ENCODE results near the gene SLC16A2.
A peak's percentile ranks its signal among the peaks of the same experiment; 100 is the strongest.

The SLC16A2 gene

DNA sequence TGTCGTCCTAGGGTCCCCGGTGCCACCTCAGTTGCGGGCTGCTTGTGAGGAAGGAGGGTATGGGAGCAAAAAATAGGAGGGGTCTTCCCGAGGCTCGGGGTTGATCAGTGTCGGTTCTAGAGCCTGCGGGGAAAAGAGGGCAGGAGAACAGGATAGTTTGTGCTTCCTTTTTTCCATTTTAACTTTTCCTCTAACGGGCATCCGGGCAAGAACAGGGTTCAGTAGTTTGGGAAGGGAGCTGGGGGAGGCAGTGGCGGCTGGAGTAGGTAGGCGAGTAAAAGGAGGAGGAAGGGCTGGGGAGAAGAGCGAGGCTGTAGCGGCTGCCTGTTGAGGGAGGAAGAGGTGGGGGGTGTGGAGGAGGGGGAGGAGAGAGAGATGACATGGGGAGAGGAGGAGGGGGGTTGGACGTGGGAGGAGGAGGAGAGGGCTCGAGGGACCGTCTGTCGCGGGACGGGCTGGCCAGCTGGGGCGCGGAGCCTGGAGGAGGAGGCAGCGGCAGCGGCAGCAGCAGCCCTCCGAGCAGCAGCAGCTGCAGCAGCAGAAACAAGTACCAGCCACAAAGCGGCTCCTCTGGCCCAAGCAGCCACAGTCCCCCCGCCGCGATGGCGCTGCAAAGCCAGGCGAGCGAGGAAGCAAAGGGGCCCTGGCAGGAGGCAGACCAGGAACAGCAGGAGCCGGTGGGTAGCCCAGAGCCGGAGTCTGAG lies at the start of gene SLC16A2:
TSS of gene SLC16A2 (plus strand) at position 458 of the 704 bp plus-strand sequence. CDS start at position 603, 145 bp downstream.
- peak in 1 of 2 donors; percentile 8 for DNase-seq (ENCODE audit: low read depth in 2 of 2)

DNA sequence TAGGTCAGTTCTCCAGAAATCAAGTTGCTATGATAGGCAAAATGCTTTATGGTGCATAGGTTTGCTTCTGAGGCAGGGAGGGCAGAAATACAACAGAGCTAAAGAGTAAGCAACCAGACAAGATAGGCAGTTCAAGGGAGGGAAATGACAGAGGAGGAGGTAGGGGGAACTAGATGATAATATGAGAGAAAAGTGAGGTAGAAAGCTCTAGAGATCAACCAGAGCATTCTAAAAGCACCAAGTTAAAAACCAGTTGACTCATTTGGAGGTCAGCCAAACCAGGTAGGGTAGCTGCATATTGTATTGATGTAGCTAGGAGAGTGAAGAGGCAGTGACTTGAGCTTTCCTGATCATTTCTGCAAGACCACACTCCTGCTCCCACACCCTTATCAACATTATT lies 49.0 kb upstream of the SLC16A2 start:
- no peak for DNase-seq (ENCODE audit: low read depth in 2 of 2)

DNA sequence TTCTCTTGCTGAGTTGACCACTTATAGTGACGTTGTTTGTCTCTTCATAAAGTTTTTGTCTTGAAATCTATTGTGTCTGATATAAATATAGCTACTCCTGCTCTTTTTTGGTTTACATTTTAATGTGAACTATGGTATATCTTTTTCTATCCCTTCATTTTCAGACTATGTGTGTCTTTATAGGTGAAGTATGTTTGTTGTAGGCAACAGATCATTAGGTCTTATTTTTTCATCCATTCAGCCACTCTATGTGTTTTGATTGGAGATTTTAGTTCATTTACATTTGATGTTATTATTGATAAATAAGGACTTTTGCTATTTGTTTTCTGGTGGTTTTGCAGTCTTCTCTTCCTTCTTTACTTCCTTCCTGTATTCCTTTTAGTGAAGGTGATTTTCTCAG lies 44.0 kb upstream of the SLC16A2 start:
- DNase-seq (ENCODE audit: low read depth in 2 of 2), result no peak

DNA sequence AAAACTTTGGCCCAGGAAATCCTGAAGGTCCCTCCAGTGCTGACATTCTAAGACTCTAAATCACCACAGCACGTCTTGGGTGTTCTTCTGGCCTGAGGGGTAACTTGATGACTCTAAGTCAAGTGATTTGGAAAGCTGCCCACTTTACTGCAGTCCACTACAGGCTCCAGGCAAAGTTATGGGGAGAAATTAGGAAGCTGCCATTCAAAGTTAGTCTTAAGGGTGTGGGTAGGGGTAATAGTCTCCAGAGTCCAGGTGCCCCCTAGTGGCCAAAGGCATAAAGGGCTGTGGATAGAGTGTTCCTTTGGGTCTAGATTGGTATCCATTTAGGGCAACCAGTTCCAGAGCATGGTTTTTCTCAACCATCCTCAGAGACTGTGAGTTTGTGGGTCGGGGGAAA lies 38.7 kb upstream of the SLC16A2 start:
- DNase-seq (ENCODE audit: low read depth in 2 of 2), result peak; percentile 4 to 23

DNA sequence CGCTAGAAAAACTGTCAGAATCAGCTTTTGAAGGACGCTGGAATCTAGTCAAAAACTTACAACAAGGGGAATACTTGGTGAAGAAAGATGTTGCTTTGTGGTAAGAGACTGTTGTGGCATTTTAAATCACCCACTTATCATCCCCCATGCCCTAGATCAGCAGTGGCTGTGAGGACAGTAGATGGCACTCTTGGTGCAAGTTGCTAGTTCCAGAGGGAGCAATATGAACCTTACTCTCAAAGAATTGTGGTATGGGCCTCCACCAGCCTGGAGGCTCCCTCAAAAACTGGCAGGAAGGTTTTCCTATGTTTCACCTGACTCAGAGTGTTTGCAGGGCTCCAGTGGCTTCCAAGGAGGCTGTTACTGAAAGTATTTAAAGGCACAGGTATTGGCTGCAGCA lies 37.7 kb upstream of the SLC16A2 start:
- DNase-seq (ENCODE audit: low read depth in 2 of 2), result peak in 1 of 2 donors; percentile 4

DNA sequence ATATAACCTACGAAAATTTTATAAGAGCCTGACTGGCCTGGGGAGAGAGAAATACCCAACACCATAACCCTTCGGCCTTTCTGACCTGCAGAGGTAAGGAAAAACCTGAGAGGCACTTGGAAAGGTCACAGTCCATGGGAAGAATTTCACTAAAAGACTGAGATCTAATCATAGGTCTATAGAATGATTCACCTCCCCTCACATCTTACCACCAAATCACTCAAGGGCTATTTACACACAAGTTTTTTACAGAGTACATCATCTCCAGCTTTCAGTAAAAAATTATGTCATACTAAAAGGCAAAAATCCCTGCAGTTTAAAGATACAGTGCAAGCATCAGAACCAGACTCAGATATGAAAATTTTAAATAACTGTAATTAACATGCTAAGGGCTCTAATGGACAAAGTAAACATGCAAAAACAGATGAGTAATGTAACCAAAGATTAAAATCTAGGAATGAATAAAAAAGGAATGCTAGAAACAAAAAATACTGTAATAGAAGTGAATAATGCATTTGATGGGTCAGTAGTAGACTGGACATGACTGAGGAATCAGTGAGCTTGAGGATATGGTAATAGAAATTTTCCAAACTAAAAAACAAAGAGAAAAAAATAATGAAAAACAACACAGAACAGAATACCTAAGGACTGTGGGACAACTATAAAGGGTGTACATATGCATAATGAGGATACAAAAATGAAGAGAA lies 32.1 kb upstream of the SLC16A2 start:
- no peak for DNase-seq (ENCODE audit: low read depth in 2 of 2)

DNA sequence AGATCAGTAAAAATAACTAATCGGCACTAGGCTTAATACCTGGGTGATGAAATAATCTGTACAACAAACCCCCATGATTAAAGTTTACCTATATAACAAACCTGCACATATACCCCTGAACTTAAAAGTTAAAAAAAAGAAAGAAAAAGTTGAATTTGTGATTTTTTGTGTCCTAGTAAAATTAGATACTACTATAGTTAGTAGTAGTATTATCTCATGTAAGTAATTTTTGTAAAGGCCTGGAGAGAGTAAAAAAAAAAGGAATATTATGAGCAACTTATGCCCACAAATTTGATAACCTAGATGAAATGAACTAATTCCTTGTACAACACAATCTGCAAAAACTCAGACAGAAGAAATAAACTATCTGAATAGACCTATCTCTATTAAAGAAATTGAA lies 25.7 kb upstream of the SLC16A2 start:
- DNase-seq (ENCODE audit: low read depth in 2 of 2), result no peak

DNA sequence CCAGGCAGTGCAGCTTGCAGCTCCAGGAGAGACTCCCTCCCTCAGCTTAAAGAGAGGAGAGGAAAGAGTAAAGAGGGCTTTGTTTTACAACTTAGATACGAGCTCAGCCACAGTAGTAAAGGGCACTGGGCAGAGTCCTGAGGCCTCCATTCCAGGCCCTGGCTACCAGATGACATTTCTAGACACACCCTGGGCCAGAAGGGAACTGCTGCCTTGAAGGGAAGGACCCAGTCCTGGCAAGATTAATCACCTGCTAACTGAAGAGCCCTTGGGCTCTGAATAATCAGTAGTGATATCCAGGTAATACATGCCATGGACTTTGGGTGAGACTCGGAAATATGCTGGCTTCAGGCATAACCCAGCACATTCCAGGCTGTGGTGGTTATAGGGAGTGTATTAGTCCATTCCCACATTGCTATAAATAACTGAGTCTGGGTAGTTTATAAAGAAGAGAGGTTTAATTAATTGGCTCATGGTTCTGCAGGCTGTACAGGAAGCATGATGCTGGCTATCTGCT lies 15.3 kb upstream of the SLC16A2 start:
- DNase-seq (ENCODE audit: low read depth in 2 of 2), result no peak

DNA sequence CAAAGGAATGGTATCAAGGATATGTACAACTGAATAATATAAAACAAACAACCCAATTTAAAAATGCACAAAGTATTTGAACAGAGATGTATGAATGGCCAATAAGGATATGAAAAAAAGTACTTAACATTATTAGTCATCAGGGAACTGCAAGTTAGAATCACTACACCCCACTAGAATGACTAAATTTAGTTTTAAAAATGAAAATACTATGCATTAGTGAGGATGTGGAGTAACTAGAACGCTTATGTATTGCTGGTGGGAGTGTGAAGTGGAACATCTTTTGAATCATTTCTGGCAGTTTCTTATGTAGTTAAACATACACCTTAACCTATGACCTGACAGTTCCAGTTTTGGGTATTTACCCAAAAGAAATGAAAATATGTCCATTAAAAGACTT lies 13.0 kb upstream of the SLC16A2 start:
- DNase-seq (ENCODE audit: low read depth in 2 of 2), result no peak

DNA sequence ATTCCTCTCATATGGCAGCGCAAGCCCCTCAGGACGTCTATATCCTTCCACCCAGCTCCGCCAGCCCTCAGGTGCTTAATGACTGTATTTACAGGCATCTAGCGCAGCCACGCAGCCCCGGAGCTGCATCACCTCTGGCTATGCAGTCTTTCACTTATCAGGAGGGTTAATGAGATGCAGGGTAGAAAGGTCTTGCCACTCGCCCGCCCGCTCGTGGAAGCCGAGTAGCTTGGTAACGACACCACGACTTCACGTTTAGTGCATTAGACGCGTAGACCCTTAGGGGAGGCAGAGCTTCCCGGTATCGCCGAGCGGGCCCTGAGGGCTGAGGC lies 1.5 kb upstream of the SLC16A2 start:
- no peak for DNase-seq (ENCODE audit: low read depth in 2 of 2)

DNA sequence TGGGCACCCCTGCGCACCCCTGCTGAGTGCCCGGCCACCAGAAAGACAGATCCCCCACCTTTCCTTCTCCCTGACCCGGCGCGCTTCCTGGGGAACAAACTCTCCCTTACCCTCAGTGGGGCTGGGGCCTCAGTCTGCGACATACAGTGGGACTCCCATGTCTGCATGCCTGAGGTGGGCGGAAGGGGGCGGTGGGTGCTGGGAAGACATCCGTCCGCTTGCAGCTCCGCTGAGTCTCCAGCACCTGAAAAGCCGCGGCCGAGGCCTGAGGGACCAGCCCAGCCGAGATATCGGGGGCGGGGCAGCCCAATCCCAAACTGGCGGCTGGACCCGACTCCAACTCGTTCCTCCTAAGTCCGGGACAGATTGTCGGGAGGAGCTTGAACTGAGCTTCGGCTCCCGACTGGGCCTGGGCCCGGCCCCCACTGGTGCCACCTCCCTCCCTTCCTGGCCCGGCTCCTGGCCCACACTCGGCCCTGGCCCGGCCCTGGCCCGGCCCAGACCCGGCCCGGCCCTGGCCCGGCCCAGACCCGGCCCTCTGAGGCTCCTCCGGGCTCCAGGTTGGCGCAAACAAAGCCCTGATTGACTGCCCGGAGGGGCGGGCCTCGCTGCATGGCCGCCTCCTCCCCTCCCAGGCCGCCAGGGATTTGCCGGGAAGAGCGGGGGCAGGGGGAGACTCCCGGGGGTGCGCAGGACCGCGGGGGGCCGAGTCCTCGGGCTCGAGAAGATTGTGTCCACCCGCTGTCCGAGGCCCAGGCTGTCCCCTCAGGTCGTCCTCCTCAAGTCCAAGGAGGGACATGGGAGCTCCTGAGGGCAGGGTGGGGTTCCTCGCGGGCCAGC lies 877 bp upstream of the SLC16A2 start:
- no peak for DNase-seq (ENCODE audit: low read depth in 2 of 2)

DNA sequence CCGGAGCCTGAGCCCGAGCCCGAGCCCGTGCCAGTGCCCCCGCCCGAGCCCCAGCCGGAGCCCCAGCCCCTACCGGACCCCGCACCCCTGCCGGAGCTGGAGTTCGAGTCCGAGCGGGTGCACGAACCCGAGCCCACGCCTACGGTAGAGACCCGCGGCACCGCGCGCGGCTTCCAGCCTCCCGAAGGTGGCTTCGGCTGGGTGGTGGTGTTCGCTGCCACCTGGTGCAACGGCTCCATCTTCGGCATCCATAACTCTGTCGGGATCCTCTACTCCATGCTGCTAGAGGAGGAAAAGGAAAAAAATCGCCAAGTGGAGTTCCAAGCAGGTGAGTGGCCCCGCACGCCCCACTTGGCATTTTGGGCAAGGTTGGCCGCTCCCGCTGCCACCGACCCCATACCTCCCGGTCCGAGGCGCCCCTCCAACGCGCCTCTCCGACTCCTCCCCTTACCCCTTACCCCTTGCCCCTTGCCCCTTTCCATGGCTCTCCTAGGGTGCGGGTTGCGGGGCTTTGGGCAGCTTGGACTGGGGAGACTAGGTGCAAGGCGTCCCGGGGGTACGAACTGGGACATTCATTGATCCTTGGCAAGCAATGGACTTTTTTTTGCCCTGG lies 553 bp downstream of the SLC16A2 start:
- peak in 1 of 2 donors; percentile 2 for DNase-seq (ENCODE audit: low read depth in 2 of 2)

DNA sequence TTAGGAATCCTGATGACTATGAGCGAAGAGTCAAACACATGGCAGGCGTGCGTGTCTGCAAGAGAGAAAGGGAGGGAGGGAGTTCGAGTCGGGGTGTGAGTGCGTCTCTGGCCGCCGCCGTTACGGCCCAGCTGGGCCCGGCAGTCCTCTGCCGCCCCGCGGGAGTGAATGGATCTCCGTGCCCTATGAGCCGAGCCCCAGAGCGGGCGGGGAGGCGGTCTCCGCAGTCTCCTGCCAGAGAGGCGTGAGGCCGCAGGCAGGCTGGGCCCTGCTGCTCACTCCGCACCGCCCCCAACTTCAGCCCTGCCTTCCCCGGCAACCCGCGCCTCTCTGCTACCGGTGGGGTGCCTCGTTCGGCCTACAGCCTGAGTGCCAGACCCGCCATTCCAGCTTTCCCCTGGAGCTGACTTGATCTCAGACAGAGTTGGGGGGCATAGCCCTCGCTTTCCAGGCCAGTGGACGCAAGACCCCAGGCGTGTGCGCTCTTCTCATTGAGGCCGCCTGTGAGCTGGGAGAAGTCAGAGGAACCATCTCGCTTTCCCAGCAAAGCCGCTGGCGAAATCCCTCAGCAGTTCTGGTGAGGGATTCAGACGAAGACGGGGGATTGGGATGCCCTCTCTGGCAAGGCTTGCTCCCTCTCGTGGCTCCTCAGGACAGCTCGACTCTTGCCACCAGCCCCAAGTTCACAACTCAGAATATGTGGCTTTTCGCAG lies 1.4 kb downstream of the SLC16A2 start:
- DNase-seq (ENCODE audit: low read depth in 2 of 2), result no peak

DNA sequence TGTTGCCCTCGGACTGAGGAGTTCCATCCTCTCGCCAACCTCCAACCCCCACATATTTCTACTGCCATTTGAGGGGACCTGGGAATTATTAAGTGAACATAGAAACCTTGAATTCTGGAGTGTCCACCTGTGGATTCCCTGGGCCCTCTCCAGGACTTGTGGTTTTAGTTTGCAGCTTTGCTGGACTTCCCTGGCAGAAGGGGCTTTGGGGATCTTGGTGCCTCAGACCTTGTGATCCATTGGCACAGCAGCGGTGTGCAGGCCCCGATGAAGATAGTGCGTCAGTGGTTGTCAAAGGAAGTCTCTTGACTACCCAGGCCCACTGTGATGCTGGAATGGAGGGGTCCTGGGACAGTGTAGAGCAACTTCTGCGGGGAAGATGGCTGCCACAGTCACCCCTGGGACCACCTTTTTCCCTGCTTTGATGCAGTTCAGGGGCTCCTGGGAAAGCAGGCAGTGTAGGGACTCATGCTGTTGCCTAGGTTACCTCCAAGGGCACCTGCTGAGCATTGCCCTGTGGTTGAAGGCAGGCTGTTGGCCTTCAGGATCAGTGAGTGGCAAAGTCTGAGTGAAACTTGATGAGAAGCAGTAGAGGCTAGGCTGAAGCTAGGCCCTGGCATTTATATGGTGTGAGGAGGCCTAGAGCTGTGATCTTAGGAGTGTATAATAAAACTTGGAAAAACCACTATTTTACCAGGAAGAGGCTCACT lies 2.2 kb downstream of the SLC16A2 start:
- DNase-seq (ENCODE audit: low read depth in 2 of 2), result no peak

DNA sequence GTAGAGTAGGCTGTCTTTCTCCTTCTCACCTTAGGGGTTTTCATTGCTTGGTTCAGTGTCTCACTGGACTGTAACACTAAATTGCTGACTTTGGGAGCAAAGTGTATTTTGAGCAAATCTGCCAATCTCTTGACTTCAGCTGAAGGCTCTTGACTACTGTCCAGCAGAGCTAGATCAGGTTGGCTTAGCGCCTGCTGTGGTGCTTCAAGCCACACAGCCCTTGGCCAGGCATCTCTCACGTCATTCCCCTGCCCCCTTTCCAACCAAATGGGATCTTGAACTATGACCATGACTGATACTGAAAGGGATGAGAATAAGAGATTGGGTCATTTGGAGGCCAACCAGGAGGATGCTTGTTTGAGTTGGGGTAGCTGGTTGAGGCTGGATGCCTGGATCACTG lies 4.8 kb downstream of the SLC16A2 start:
- no peak for DNase-seq (ENCODE audit: low read depth in 2 of 2)

DNA sequence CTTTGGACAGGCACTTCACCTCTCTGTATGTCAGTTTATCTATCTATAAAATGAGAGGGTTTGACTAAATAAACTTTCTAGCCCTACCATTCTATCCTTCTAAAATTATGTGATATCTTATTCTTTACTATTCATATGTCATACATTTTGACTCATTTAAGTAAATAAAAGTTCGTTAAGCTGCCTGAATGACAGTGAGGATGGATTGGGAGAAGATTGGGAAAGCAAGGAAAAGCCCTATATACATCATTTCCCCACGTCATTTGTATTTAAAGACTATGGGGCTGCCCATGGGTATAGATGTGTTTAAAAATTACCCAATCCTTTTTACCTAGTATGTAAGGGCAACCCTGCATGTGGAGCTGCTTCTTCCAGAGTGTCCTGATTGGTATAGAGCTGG lies 5.3 kb downstream of the SLC16A2 start:
- no peak for DNase-seq (ENCODE audit: low read depth in 2 of 2)

DNA sequence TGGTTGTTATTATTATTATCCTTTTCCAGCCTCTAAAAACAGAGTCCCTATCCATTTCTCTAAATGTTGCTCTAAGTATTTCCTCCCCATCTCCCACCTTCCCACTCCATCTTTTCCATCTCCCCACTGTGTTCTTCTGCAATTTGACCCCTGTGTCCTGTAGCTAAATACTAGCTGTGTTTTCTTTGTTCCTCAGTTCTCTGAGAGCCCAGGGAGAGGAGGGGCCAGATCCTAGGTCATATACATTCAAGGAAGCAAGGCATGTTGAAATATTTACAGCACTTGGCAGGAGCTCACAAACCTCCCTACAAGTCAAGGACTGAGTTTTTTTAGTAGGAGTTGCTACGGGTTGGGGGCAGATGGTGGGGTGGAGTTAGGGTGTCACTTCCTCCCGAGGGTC lies 10.5 kb downstream of the SLC16A2 start:
- DNase-seq (ENCODE audit: low read depth in 2 of 2), result no peak

DNA sequence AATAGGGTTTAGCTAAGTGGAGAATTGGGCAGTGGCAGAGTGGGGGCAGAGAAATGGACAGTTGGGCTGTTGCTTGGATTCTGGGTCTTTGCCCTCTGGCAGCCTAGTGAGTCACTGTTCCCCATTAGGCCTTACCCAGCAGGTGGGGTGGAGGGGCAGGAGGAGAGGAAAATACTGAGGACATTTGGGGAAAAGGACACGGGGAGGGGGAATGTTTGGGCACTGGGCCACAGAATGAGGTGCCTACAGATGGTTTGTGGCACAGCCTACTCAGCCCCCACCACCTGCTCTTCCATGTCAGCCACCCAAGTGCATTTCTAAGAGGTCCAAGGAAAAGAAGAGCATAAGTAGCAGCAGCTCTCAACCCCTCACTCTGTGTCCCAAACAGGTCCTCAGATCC lies 13.0 kb downstream of the SLC16A2 start:
- no peak for DNase-seq (ENCODE audit: low read depth in 2 of 2)

DNA sequence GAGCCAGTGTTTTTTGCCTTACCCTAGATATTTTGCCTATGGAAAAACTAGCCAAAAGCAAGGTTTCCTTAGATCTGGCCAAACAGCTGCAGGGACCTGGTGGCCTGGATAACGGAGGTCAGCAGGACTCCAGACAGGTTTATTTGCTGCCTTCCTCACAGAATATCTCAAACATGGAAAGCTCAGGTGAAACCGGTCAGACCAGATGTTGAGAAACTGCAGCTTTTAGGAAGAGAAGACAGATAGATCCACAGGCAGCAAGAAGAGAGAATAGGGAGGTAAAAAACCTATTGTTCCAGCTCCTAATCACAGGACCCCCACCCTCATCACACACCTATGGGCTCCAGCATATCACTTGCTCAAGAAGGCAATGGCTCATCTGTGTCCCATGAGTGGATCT lies 16.2 kb downstream of the SLC16A2 start:
- no peak for DNase-seq (ENCODE audit: low read depth in 2 of 2)

DNA sequence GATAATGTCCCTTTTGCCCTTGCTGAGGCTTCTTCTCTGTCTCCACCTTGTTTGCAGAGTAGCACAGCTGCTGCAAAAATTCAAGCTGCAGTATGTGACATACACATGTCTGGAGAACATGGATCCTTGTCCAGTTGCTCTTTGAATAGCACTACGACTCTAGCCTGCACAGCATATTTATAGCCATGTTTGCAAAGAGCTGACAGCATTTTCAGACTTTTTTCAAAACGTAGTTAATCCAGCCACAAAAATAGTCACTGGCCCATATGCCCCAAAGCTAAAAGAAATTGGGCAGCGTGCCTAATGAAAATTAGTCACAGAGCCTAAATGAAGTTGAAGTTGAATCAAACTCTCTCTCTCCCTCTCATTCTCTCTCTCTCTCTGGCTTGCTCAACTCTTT lies 17.5 kb downstream of the SLC16A2 start:
- no peak for DNase-seq (ENCODE audit: low read depth in 2 of 2)

DNA sequence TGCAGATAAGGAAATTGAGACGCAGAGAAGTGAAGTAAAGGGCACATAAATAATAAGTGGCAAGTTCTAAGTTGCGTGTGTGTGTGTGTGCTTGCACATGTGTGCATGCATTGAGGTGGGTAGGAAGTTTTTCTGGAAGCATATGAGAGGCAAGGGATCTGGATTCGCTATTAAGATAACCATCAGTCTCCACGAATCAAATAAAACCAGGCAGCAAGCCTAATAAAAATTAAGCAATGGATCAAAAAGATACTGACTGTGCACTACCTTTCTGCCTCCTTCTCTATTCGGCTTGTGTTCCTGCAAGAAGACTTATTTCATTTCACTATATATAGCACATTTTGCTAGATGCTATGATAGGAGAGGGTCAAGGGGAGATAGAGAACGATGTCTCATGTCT lies 23.8 kb downstream of the SLC16A2 start:
- DNase-seq (ENCODE audit: low read depth in 2 of 2), result no peak

Data from stimulated activated CD8-positive, alpha-beta memory T cell treated with anti-CD3 and anti-CD28 coated beads, Interleukin-15, amount 100 ng/mL, for 48 hours (primary cell).